Measurements from ENCODE around the gene TTC28. TPM values are rescaled to one million over a fixed set of nuclear protein-coding genes. Genes with fewer than 3 reads are reported as not detected.

Gene TTC28
- total and polyA plus RNA-seq, 12 donors, result 2.1 to 27.7 (median 20.4) TPM

- intact Hi-C loops (cut with DNase I), result no loop called here
Measured at GRCh38 chr22:28179392-28179791, 500.2 kb downstream of the TTC28 start.

GRCh38 chr22:28175730-28176492 is 503.7 kb downstream of the TTC28 start:
- ATAC-seq, result no peak
- TF ChIP-seq CTCF (IDR thresholded peaks at IDR 0.05), result no peak
- H3K36me3 ChIP-seq, result no peaks in the 10 kb centered on the region
- no peak overlapping the region for H3K4me3 ChIP-seq
- no peak for DNase-seq
- H3K27ac ChIP-seq, result no peak overlapping the region
- no peaks in the 10 kb centered on the region for H3K27me3 ChIP-seq
- intact Hi-C loops (cut with DNase I), result no loop called here
- H3K4me1 ChIP-seq, result peaks cover 0 to 28% (median 10%) of the 10 kb centered on the region in 9 donors
- WGBS, 2 donors, result 90 to 94% methylated on average over 4 of the region's 4 CpGs
- H3K9me3 ChIP-seq, result peaks cover 0 to 12% (median 0%) of the 10 kb centered on the region in 11 donors

More at GRCh38 chr22:28179392-28179791, 500.2 kb downstream of the TTC28 start:
- no peaks in the 10 kb centered on the region for H3K36me3 ChIP-seq
- H3K4me3 ChIP-seq, result no peak overlapping the region
- TF ChIP-seq CTCF (IDR thresholded peaks at IDR 0.05), result no peak
- no peaks in the 10 kb centered on the region for H3K27me3 ChIP-seq
- H3K9me3 ChIP-seq, result peaks cover 0 to 12% (median 0%) of the 10 kb centered on the region in 11 donors
- no peak overlapping the region for H3K27ac ChIP-seq
- DNase-seq, result no peak
- WGBS, 2 donors, result 87 to 98% methylated on average over 4 of the region's 4 CpGs
- peaks cover 0 to 36% (median 31%) of the 10 kb centered on the region in 9 donors for H3K4me1 ChIP-seq
- ATAC-seq, result no peak

GRCh38 chr22:28174509-28174908 is 505.1 kb downstream of the TTC28 start:
- Histone ChIP-seq H3K36me3 (no peaks in the 10 kb centered on the region), H3K4me1 (peaks cover 0 to 29% (median 6%) of the 10 kb centered on the region in 9 donors), H3K4me3 (no peak overlapping the region), H3K9me3 (peaks cover 0 to 12% (median 0%) of the 10 kb centered on the region in 11 donors), H3K27me3 (no peaks in the 10 kb centered on the region), H3K27ac (no peak overlapping the region)
- 97% methylated on average over 4 of the region's 4 CpGs for WGBS, 2 donors
- intact Hi-C loops (cut with DNase I), result no loop called here
- DNase-seq, result no peak
- ATAC-seq, result no peak
- TF ChIP-seq CTCF (IDR thresholded peaks at IDR 0.05), result no peak

GRCh38 chr22:28172892-28173670 is 506.6 kb downstream of the TTC28 start:
- H3K27ac ChIP-seq, result no peak overlapping the region
- H3K36me3 ChIP-seq, result no peaks in the 10 kb centered on the region
- WGBS, 2 donors, result 59 to 69% methylated on average over 4 of the region's 4 CpGs
- no peak for TF ChIP-seq CTCF (IDR thresholded peaks at IDR 0.05)
- H3K4me3 ChIP-seq, result no peak overlapping the region
- DNase-seq (no peak), ATAC-seq (no peak)
- H3K9me3 ChIP-seq, result peaks cover 0 to 17% (median 0%) of the 10 kb centered on the region in 11 donors
- H3K4me1 ChIP-seq, result peaks cover 0 to 29% (median 6%) of the 10 kb centered on the region in 9 donors
- H3K27me3 ChIP-seq, result no peaks in the 10 kb centered on the region
- intact Hi-C loops (cut with DNase I), result no loop called here
